ENCODE data around the gene CARHSP1.

The CARHSP1 gene

GRCh38 chr16:8864480-8865110 is 4.2 kb downstream of the CARHSP1 start:
- Histone ChIP-seq H3K36me3 (ENCODE audit: control insufficient read depth in 2 of 2, insufficient read depth in 2 of 2, low read length in 2 of 2) (no peaks in the 10 kb centered on the region), H3K4me1 (ENCODE audit: control insufficient read depth in 2 of 2, insufficient read depth in 2 of 2, low read length in 2 of 2) (peaks cover 42 to 47% of the 10 kb centered on the region in 2 donors), H3K27me3 (ENCODE audit: control insufficient read depth in 2 of 2, insufficient read depth in 2 of 2, low read length in 2 of 2) (no peaks in the 10 kb centered on the region), H3K27ac (ENCODE audit: low read depth in 2 of 2, low read length in 2 of 2) (peak overlapping the region in 1 of 2 donors; percentile 9), H3K9ac (ENCODE audit: low read depth in 1 of 2, low read length in 2 of 2) (no peak overlapping the region), H3K9me3 (ENCODE audit: control insufficient read depth in 2 of 2, low read length in 2 of 2) (no peaks in the 10 kb centered on the region), H3K4me3 (ENCODE audit: low read length in 2 of 2) (no peak overlapping the region)

GRCh38 chr16:8863594-8864424 is 5.0 kb downstream of the CARHSP1 start:
- Histone ChIP-seq H3K27ac (ENCODE audit: low read depth in 2 of 2, low read length in 2 of 2) (peak overlapping the region in 1 of 2 donors; percentile 52), H3K36me3 (ENCODE audit: control insufficient read depth in 2 of 2, insufficient read depth in 2 of 2, low read length in 2 of 2) (peaks cover 0 to 2% of the 10 kb centered on the region in 2 donors), H3K4me1 (ENCODE audit: control insufficient read depth in 2 of 2, insufficient read depth in 2 of 2, low read length in 2 of 2) (peaks cover 37 to 42% of the 10 kb centered on the region in 2 donors), H3K9me3 (ENCODE audit: control insufficient read depth in 2 of 2, low read length in 2 of 2) (no peaks in the 10 kb centered on the region), H3K27me3 (ENCODE audit: control insufficient read depth in 2 of 2, insufficient read depth in 2 of 2, low read length in 2 of 2) (no peaks in the 10 kb centered on the region), H3K4me3 (ENCODE audit: low read length in 2 of 2) (no peak overlapping the region), H3K9ac (ENCODE audit: low read depth in 1 of 2, low read length in 2 of 2) (no peak overlapping the region)

DNA sequence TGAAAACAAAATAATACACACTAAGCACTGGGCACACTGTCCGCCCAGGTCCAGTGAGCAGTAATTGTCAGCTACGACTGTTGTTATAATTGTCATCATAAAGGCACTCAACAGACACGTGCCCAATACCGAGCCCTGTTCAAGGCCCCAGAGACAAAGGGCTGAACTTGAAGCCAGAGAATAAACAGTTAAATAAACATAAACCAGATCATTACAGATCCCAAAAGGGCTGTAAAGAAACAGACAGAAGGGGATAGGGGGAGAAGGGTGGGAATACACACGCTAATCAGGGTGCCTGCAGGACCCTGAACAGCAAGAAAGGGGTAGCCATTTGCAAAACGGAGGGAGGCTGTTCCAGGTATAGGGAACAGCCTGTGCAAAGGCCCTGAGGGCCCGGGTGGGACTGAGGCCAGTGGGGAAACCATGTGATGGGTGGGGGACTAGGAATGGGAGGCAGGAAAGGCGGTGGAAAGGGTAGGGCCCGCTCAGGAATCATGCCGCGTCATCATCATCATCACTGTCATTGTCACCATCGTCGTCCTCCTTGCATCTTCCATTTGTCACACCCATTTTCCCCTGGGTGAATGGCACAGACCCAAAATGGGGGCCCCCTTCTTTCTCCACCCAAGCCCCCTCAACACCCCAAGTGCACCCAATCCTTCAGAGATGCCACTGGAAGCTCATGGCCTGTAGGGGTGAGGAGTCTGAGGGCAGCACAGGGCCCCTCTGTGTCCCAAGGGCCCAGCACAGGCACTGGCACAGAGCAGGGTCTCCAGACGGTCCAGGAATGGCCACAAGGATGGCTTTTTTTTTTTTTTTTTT is 6.3 kb downstream of the CARHSP1 start:
- Histone ChIP-seq H3K4me3 (ENCODE audit: low read length in 2 of 2) (no peak overlapping the region), H3K27me3 (ENCODE audit: control insufficient read depth in 2 of 2, insufficient read depth in 2 of 2, low read length in 2 of 2) (no peaks in the 10 kb centered on the region), H3K4me1 (ENCODE audit: control insufficient read depth in 2 of 2, insufficient read depth in 2 of 2, low read length in 2 of 2) (peaks cover 32 to 36% of the 10 kb centered on the region in 2 donors), H3K36me3 (ENCODE audit: control insufficient read depth in 2 of 2, insufficient read depth in 2 of 2, low read length in 2 of 2) (peaks cover 7 to 12% of the 10 kb centered on the region in 2 donors), H3K9ac (ENCODE audit: low read depth in 1 of 2, low read length in 2 of 2) (no peak overlapping the region), H3K27ac (ENCODE audit: low read depth in 2 of 2, low read length in 2 of 2) (no peak overlapping the region), H3K9me3 (ENCODE audit: control insufficient read depth in 2 of 2, low read length in 2 of 2) (no peaks in the 10 kb centered on the region)

- H3K27ac ChIP-seq (ENCODE audit: low read depth in 2 of 2, low read length in 2 of 2), result peak overlapping the region in 1 of 2 donors; percentile 16
- peaks cover 10 to 15% of the 10 kb centered on the region in 2 donors for H3K36me3 ChIP-seq (ENCODE audit: control insufficient read depth in 2 of 2, insufficient read depth in 2 of 2, low read length in 2 of 2)
- H3K9me3 ChIP-seq (ENCODE audit: control insufficient read depth in 2 of 2, low read length in 2 of 2), result no peaks in the 10 kb centered on the region
- H3K9ac ChIP-seq (ENCODE audit: low read depth in 1 of 2, low read length in 2 of 2), result no peak overlapping the region
- H3K4me1 ChIP-seq (ENCODE audit: control insufficient read depth in 2 of 2, insufficient read depth in 2 of 2, low read length in 2 of 2), result peaks cover 26 to 28% of the 10 kb centered on the region in 2 donors
- no peaks in the 10 kb centered on the region for H3K27me3 ChIP-seq (ENCODE audit: control insufficient read depth in 2 of 2, insufficient read depth in 2 of 2, low read length in 2 of 2)
- H3K4me3 ChIP-seq (ENCODE audit: low read length in 2 of 2), result no peak overlapping the region
Measured at GRCh38 chr16:8861563-8862308, 7.1 kb downstream of the CARHSP1 start.

- Histone ChIP-seq H3K4me1 (ENCODE audit: control insufficient read depth in 2 of 2, insufficient read depth in 2 of 2, low read length in 2 of 2) (peaks cover 20 to 21% of the 10 kb centered on the region in 2 donors), H3K4me3 (ENCODE audit: low read length in 2 of 2) (no peak overlapping the region), H3K27ac (ENCODE audit: low read depth in 2 of 2, low read length in 2 of 2) (no peak overlapping the region), H3K9ac (ENCODE audit: low read depth in 1 of 2, low read length in 2 of 2) (no peak overlapping the region), H3K36me3 (ENCODE audit: control insufficient read depth in 2 of 2, insufficient read depth in 2 of 2, low read length in 2 of 2) (peaks cover 18 to 28% of the 10 kb centered on the region in 2 donors), H3K9me3 (ENCODE audit: control insufficient read depth in 2 of 2, low read length in 2 of 2) (no peaks in the 10 kb centered on the region), H3K27me3 (ENCODE audit: control insufficient read depth in 2 of 2, insufficient read depth in 2 of 2, low read length in 2 of 2) (no peaks in the 10 kb centered on the region)
Measured at GRCh38 chr16:8859913-8860881, 8.6 kb downstream of the CARHSP1 start.

DNA sequence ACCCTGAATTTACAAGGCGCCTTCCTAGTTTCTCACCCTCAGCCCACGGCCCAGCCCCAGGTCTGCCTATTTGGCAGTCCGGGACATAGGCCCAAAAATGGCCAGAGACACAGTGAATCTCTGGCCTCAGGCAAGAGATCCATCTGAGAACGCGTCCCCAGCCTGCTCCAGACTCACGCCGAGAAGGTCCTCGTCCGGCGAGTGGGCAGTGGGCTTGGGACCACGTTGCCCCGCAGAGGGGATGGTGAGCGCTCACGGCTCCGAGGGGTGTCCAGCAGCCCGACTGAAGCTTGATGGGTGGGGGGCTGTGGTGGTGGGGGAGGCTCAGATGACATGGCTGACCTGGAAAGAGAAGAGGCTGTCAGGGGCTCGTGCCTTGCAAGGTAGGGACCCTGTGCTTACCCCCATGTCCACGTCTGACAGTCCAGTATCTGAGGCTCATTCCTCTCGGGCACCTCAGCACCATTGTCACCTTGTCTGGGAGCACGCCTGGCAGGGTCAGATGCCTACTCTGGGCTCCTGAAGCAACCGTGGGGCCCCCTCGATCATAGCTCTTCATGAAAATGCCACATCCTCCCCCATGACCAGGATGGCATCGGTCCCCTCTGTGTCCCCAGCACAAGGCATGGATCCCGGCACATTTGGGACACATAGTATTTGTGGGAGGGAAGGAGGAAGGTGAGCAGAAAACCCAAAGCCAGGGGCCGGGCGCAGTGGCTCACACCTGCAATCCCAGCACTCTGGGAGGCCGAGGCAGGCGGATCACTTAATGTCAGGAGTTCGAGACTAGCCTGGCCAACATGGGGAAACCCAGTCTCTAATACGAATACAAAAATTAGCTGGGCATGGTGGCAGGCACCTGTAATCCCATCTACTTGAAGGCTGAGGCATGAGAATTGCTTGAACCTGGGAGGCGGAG is 9.6 kb downstream of the CARHSP1 start:
- Histone ChIP-seq H3K27ac (ENCODE audit: low read depth in 2 of 2, low read length in 2 of 2) (no peak overlapping the region), H3K36me3 (ENCODE audit: control insufficient read depth in 2 of 2, insufficient read depth in 2 of 2, low read length in 2 of 2) (peaks cover 21 to 33% of the 10 kb centered on the region in 2 donors), H3K4me3 (ENCODE audit: low read length in 2 of 2) (no peak overlapping the region), H3K27me3 (ENCODE audit: control insufficient read depth in 2 of 2, insufficient read depth in 2 of 2, low read length in 2 of 2) (no peaks in the 10 kb centered on the region), H3K9me3 (ENCODE audit: control insufficient read depth in 2 of 2, low read length in 2 of 2) (no peaks in the 10 kb centered on the region), H3K9ac (ENCODE audit: low read depth in 1 of 2, low read length in 2 of 2) (no peak overlapping the region), H3K4me1 (ENCODE audit: control insufficient read depth in 2 of 2, insufficient read depth in 2 of 2, low read length in 2 of 2) (peaks cover 13 to 16% of the 10 kb centered on the region in 2 donors)

GRCh38 chr16:8855972-8856371 is 12.8 kb downstream of the CARHSP1 start:
- no peak overlapping the region for H3K4me3 ChIP-seq (ENCODE audit: low read length in 2 of 2)
- H3K9ac ChIP-seq (ENCODE audit: low read depth in 1 of 2, low read length in 2 of 2), result no peak overlapping the region
- H3K9me3 ChIP-seq (ENCODE audit: control insufficient read depth in 2 of 2, low read length in 2 of 2), result no peaks in the 10 kb centered on the region
- peaks cover 29 to 47% of the 10 kb centered on the region in 2 donors for H3K36me3 ChIP-seq (ENCODE audit: control insufficient read depth in 2 of 2, insufficient read depth in 2 of 2, low read length in 2 of 2)
- H3K27ac ChIP-seq (ENCODE audit: low read depth in 2 of 2, low read length in 2 of 2), result no peak overlapping the region
- H3K27me3 ChIP-seq (ENCODE audit: control insufficient read depth in 2 of 2, insufficient read depth in 2 of 2, low read length in 2 of 2), result no peaks in the 10 kb centered on the region
- H3K4me1 ChIP-seq (ENCODE audit: control insufficient read depth in 2 of 2, insufficient read depth in 2 of 2, low read length in 2 of 2), result no peaks in the 10 kb centered on the region

DNA sequence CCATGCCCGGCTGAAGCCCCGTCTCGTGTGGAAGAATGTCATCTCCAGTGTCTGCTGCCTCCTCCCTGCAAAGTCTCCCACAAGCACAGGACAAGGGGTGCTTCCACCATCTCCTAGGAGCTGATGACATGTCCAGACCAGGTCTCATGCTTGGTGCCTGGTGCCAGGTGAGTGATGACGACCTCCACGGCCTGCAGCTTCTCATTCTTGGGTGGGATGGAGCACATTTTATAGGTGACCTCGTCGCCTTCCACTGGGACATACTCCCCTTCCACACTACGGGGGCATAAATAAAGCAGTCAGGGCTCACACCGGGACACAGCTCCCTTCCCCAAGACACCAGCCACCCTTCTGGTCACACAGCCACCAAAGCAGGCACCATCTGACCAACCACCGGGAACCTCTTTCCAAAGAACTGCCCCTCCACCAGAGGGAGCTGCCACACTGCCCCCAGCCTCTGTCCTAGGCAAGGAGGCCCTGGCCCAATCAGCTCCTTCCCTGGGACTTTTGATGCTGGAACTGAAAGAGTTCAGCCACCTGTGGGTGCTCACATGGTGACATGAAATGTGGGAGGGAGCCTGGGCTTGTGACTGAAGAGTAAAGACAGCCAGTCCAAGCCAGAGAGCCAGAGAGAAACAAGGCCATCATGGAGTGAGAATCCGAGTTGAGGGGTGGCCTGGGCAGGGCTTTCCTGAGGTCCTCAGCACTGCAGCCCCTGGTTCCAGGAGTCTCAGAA is 13.6 kb downstream of the CARHSP1 start:
- Histone ChIP-seq H3K36me3 (ENCODE audit: control insufficient read depth in 2 of 2, insufficient read depth in 2 of 2, low read length in 2 of 2) (peaks cover 32 to 52% of the 10 kb centered on the region in 2 donors), H3K9me3 (ENCODE audit: control insufficient read depth in 2 of 2, low read length in 2 of 2) (no peaks in the 10 kb centered on the region), H3K4me3 (ENCODE audit: low read length in 2 of 2) (no peak overlapping the region), H3K4me1 (ENCODE audit: control insufficient read depth in 2 of 2, insufficient read depth in 2 of 2, low read length in 2 of 2) (no peaks in the 10 kb centered on the region), H3K27ac (ENCODE audit: low read depth in 2 of 2, low read length in 2 of 2) (no peak overlapping the region), H3K9ac (ENCODE audit: low read depth in 1 of 2, low read length in 2 of 2) (no peak overlapping the region), H3K27me3 (ENCODE audit: control insufficient read depth in 2 of 2, insufficient read depth in 2 of 2, low read length in 2 of 2) (no peaks in the 10 kb centered on the region)
